Neural cell (in vitro differentiated cells): ENCODE data around the gene SOX5. TPM values are rescaled to one million over a fixed set of nuclear protein-coding genes. Genes with fewer than 3 reads are reported as not detected.

Experiments used
- H2AFZ ChIP-seq: fragments of 200-600, 300-800 bp; sonication (generic), shearing (Covaris generic); 2 replicates; pipeline ENCODE4 v1.6.0; 2014; ENCODE audit warnings: low read depth, mild to moderate bottlenecking, antibody characterized with exemption, low read length, moderate library complexity
- H3F3A ChIP-seq: fragments of 200-600 bp; shearing (Covaris generic); 2 replicates; pipeline ENCODE4 v1.6.1; 2016; ENCODE audit warnings: mild to moderate bottlenecking, moderate library complexity, mixed read lengths, antibody characterized with exemption, low read length; ENCODE audit not compliant: insufficient read depth, poor library complexity, severe bottlenecking
- H3K27ac ChIP-seq: fragments of 200-600, 300-800 bp; sonication (generic), shearing (Covaris generic); 2 replicates; pipeline ENCODE4 v1.5.1; 2014; ENCODE audit warnings: mild to moderate bottlenecking, low read length, moderate library complexity
- H3K27me3 ChIP-seq: fragments of 300-800, 200-600 bp; sonication (generic), shearing (Covaris generic); 2 replicates; pipeline ENCODE4 v1.6.0; 2014; ENCODE audit warnings: mild to moderate bottlenecking, low read depth, low read length, moderate library complexity; ENCODE audit not compliant: insufficient read depth
- H3K36me3 ChIP-seq: fragments of 300-800, 200-600 bp; sonication (generic), shearing (Covaris generic); 2 replicates; pipeline ENCODE4 v1.5.1; 2014; ENCODE audit warnings: mild to moderate bottlenecking, antibody characterized with exemption, low read length, moderate library complexity; ENCODE audit not compliant: insufficient read depth
- H3K4me2 ChIP-seq: fragments of 300-800, 200-600 bp; sonication (generic), shearing (Covaris generic); 2 replicates; pipeline ENCODE4 v1.6.0; 2014; ENCODE audit warnings: mild to moderate bottlenecking, low read length
- H3K4me3 ChIP-seq: fragments of 300-800, 200-600 bp; sonication (generic), shearing (Covaris generic); 2 replicates; pipeline ENCODE4 v1.5.1; 2014; ENCODE audit warnings: mild to moderate bottlenecking, low read length, moderate library complexity
- H3K79me2 ChIP-seq: fragments of 200-600 bp; shearing (Covaris generic); replicated peaks from 2 replicates; pipeline ENCODE4 v1.6.0; 2014; ENCODE audit warnings: mild to moderate bottlenecking, low read length, moderate library complexity; ENCODE audit not compliant: insufficient read depth
- H3K9ac ChIP-seq: fragments of 300-800, 200-600 bp; sonication (generic), shearing (Covaris generic); 2 replicates; pipeline ENCODE4 v1.6.1; 2016; ENCODE audit warnings: mild to moderate bottlenecking, low read length, mixed read lengths
- H3K9me2 ChIP-seq: fragments of 200-600 bp; shearing (Covaris generic); 2 replicates; pipeline ENCODE4 v1.6.1; 2016; ENCODE audit warnings: mild to moderate bottlenecking, low read length, mixed read lengths; ENCODE audit not compliant: insufficient read depth
- H3K9me3 ChIP-seq: fragments of 200-600, 300-800 bp; sonication (generic), shearing (Covaris generic); 2 replicates; pipeline ENCODE4 v1.6.1; 2016; ENCODE audit warnings: mild to moderate bottlenecking, mixed run types, low read length, moderate library complexity, mixed read lengths
- H4K20me1 ChIP-seq: fragments of 200-600 bp; shearing (Covaris generic); 2 replicates; pipeline ENCODE4 v1.6.1; 2016; ENCODE audit warnings: mild to moderate bottlenecking, mixed run types; ENCODE audit not compliant: insufficient read depth
- EP300 ChIP-seq: fragments of 450-650 bp; conservative IDR thresholded peaks from 2 replicates; pipeline ENCODE4 v1.6.1; 2014; ENCODE audit warnings: antibody characterized with exemption, mild to moderate bottlenecking, moderate library complexity; ENCODE audit not compliant: poor library complexity, severe bottlenecking
- EZH2 ChIP-seq: fragments of 200-600, 300-800 bp; shearing (Covaris generic), sonication (generic); IDR thresholded peaks from 2 replicates; pipeline ENCODE4 v1.6.1; 2014; ENCODE audit warnings: antibody characterized with exemption, low read length, borderline replicate concordance, mild to moderate bottlenecking; ENCODE audit not compliant: insufficient read depth, poor library complexity, severe bottlenecking
- MXI1 ChIP-seq: fragments of 450-650 bp; conservative IDR thresholded peaks from 2 replicates; pipeline ENCODE4 v1.6.1; 2014; ENCODE audit warnings: antibody characterized with exemption, mild to moderate bottlenecking; ENCODE audit not compliant: poor library complexity, severe bottlenecking
- POLR2AphosphoS5 ChIP-seq: IDR thresholded peaks from 2 replicates; pipeline ENCODE4 v1.6.1; 2012
- RAD21 ChIP-seq: fragments of 450-650 bp; conservative IDR thresholded peaks from 2 replicates; pipeline ENCODE4 v1.6.1; 2014; ENCODE audit warnings: antibody characterized with exemption, mild to moderate bottlenecking, moderate library complexity
- SMC3 ChIP-seq: fragments of 450-650 bp; conservative IDR thresholded peaks from 2 replicates; pipeline ENCODE4 v1.6.1; 2014; ENCODE audit warnings: antibody characterized with exemption, mild to moderate bottlenecking, moderate library complexity; ENCODE audit not compliant: poor library complexity
- TAF1 ChIP-seq: IDR thresholded peaks from 2 replicates; pipeline ENCODE4 v1.6.1; 2012; ENCODE audit warnings: low read depth
- polyA plus RNA-seq: library from polyadenylated mRNA; depleted of rRNA; stranded (reverse); fragments of >200 nt; gene quantifications from 2 replicates; pipeline ENCODE4 v1.2.3, GENCODE V29; 2014
- TF ChIP-seq, protein P1 (sequence below): fragments of 450-650 bp; IDR thresholded peaks from 2 replicates; pipeline ENCODE4 v1.5.1; 2014; ENCODE audit warnings: antibody characterized with exemption, mild to moderate bottlenecking, moderate library complexity; ENCODE audit not compliant: poor library complexity, severe bottlenecking
- TF ChIP-seq, protein P2 (sequence below): IDR thresholded peaks from 2 replicates; pipeline ENCODE4 v1.6.1; 2012; ENCODE audit warnings: borderline replicate concordance

The SOX5 gene
- polyA plus RNA-seq, 1 donor from 2014 or later, result 1.8 TPM

DNA sequence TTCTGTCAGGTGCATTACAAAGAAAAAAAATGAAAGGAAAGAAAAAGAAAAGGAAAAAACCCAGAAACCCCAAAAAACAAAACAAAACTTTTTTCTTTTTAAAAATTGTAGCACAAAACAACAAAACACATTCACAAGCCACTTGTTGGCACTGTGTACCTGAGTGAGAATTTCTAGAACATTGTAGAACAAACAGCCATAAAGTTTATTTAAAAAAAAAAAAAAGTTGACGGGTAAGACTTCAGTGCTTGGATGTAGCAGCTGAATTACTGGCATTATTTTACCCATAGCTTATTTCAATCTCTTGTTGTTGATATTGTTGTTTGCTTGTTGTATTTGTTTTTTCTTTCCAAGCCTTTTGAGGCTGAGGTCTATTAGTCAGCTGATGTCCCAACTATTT, 415.8 kb downstream of the SOX5 start:
- H3K27ac ChIP-seq, result no peak overlapping the region
- H3K9ac ChIP-seq, result no peak overlapping the region
- no peak for TF ChIP-seq MXI1
- TF ChIP-seq POLR2AphosphoS5, result no peak
- no peak for TF ChIP-seq RAD21
- TF ChIP-seq, protein P1, sequence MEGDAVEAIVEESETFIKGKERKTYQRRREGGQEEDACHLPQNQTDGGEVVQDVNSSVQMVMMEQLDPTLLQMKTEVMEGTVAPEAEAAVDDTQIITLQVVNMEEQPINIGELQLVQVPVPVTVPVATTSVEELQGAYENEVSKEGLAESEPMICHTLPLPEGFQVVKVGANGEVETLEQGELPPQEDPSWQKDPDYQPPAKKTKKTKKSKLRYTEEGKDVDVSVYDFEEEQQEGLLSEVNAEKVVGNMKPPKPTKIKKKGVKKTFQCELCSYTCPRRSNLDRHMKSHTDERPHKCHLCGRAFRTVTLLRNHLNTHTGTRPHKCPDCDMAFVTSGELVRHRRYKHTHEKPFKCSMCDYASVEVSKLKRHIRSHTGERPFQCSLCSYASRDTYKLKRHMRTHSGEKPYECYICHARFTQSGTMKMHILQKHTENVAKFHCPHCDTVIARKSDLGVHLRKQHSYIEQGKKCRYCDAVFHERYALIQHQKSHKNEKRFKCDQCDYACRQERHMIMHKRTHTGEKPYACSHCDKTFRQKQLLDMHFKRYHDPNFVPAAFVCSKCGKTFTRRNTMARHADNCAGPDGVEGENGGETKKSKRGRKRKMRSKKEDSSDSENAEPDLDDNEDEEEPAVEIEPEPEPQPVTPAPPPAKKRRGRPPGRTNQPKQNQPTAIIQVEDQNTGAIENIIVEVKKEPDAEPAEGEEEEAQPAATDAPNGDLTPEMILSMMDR, result no peak
- TF ChIP-seq TAF1, result no peak
- no peak for TF ChIP-seq EP300
- no peak for TF ChIP-seq SMC3
- TF ChIP-seq, protein P2, sequence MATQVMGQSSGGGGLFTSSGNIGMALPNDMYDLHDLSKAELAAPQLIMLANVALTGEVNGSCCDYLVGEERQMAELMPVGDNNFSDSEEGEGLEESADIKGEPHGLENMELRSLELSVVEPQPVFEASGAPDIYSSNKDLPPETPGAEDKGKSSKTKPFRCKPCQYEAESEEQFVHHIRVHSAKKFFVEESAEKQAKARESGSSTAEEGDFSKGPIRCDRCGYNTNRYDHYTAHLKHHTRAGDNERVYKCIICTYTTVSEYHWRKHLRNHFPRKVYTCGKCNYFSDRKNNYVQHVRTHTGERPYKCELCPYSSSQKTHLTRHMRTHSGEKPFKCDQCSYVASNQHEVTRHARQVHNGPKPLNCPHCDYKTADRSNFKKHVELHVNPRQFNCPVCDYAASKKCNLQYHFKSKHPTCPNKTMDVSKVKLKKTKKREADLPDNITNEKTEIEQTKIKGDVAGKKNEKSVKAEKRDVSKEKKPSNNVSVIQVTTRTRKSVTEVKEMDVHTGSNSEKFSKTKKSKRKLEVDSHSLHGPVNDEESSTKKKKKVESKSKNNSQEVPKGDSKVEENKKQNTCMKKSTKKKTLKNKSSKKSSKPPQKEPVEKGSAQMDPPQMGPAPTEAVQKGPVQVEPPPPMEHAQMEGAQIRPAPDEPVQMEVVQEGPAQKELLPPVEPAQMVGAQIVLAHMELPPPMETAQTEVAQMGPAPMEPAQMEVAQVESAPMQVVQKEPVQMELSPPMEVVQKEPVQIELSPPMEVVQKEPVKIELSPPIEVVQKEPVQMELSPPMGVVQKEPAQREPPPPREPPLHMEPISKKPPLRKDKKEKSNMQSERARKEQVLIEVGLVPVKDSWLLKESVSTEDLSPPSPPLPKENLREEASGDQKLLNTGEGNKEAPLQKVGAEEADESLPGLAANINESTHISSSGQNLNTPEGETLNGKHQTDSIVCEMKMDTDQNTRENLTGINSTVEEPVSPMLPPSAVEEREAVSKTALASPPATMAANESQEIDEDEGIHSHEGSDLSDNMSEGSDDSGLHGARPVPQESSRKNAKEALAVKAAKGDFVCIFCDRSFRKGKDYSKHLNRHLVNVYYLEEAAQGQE, result no peak
- no peak for TF ChIP-seq EZH2
- H3K4me3 ChIP-seq, result no peak overlapping the region
- no peaks in the 10 kb centered on the region for H3K9me3 ChIP-seq
- no peaks in the 10 kb centered on the region for H3K79me2 ChIP-seq
- no peaks in the 10 kb centered on the region for H3F3A ChIP-seq
- H4K20me1 ChIP-seq, result no peaks in the 10 kb centered on the region
- no peaks in the 10 kb centered on the region for H3K9me2 ChIP-seq
- no peaks in the 10 kb centered on the region for H3K36me3 ChIP-seq
- H2AFZ ChIP-seq, result no peak overlapping the region
- no peaks in the 10 kb centered on the region for H3K27me3 ChIP-seq
- no peak overlapping the region for H3K4me2 ChIP-seq

DNA sequence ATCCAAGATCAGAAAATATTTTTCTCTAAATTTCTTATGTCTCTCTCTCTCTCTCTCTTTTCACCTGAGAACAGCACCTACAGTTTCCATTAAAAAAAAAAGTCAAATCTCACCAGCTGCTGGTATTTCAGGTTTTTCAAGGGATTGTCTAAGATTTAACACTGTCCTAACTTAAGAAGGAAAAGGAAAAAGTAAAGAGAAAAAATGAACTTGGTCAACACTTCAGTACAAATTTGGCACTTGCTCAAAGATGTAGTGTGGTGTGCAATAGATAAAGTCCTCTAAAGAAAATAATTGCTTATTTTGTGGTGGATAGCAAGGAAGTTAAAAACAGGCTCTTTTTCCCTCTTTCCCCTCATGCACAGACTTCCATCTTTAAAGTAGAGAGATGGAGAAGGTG, 416.2 kb downstream of the SOX5 start:
- no peak overlapping the region for H3K9ac ChIP-seq
- H3K4me2 ChIP-seq, result no peak overlapping the region
- no peaks in the 10 kb centered on the region for H3K9me3 ChIP-seq
- H2AFZ ChIP-seq, result no peak overlapping the region
- H3K9me2 ChIP-seq, result no peaks in the 10 kb centered on the region
- no peak for TF ChIP-seq MXI1
- TF ChIP-seq SMC3, result no peak
- no peak for TF ChIP-seq TAF1
- no peak for TF ChIP-seq EZH2
- TF ChIP-seq, protein P2, result no peak
- TF ChIP-seq POLR2AphosphoS5, result no peak
- TF ChIP-seq RAD21, result no peak
- TF ChIP-seq EP300, result no peak
- TF ChIP-seq, protein P1, result no peak
- no peaks in the 10 kb centered on the region for H3F3A ChIP-seq
- H3K27ac ChIP-seq, result no peak overlapping the region
- no peaks in the 10 kb centered on the region for H4K20me1 ChIP-seq
- no peak overlapping the region for H3K4me3 ChIP-seq
- no peaks in the 10 kb centered on the region for H3K36me3 ChIP-seq
- H3K79me2 ChIP-seq, result no peaks in the 10 kb centered on the region
- no peaks in the 10 kb centered on the region for H3K27me3 ChIP-seq
